Measurements from ENCODE around the gene BTNL3.
A peak's percentile ranks its signal among the peaks of the same experiment; 100 is the strongest.

DNA sequence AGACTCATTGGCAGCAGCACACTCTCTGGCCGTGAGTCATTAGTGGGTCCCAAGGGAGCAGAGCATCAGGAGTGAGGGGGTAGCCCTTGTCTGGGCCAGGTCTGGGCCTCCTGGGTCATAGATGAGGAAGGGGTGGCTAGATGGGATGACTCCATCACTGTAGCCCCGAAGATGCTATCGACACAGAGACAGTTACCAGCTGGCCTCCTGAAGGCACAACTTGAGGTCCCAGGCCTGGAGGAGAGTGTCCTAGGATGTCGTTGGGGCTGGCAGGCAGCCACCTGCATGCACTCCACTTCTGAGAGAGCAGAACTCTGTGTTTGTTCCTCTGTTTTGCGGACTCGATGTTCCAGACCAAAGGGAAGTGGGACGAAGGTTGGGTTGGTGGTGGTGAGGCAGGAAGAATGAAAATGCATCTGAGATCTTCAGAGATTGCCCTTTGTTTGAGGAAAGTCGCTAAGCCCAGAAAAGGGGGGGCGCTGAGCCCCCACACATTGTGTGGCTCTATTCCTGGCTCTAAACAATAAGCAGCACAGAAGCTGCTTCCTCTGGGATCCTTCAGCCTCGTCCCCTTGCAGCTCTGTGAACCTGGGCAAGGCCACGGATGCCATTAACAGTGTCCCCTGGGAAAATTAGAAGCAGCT lies 56.1 kb downstream of the BTNL3 start:
- TF ChIP-seq, protein P1, sequence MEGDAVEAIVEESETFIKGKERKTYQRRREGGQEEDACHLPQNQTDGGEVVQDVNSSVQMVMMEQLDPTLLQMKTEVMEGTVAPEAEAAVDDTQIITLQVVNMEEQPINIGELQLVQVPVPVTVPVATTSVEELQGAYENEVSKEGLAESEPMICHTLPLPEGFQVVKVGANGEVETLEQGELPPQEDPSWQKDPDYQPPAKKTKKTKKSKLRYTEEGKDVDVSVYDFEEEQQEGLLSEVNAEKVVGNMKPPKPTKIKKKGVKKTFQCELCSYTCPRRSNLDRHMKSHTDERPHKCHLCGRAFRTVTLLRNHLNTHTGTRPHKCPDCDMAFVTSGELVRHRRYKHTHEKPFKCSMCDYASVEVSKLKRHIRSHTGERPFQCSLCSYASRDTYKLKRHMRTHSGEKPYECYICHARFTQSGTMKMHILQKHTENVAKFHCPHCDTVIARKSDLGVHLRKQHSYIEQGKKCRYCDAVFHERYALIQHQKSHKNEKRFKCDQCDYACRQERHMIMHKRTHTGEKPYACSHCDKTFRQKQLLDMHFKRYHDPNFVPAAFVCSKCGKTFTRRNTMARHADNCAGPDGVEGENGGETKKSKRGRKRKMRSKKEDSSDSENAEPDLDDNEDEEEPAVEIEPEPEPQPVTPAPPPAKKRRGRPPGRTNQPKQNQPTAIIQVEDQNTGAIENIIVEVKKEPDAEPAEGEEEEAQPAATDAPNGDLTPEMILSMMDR (IDR thresholded peaks at IDR 0.05 in 4 of 5, conservative IDR thresholded peaks at IDR 0.05 in 1 of 5), result no peak
- peak in 1 of 2 donors; percentile 34 for TF ChIP-seq POLR2A (IDR thresholded peaks at IDR 0.05)

All from gastrocnemius medialis (tissue), 4 donors.